Endothelial cell of umbilical vein (primary cell): ENCODE measurements around the gene HSD17B7. TPM values are rescaled to one million over a fixed set of nuclear protein-coding genes. Genes with fewer than 3 reads are reported as not detected.

Experiments
- BruUV-seq: library from RNA; stranded (reverse); fragments of 400-500 nt; replicated peaks from 2 replicates; lab custom pipeline; 2021; lab: Mats Ljungman, UMichigan
- CTCF ChIA-PET: fragments of 300-600, 350-600 bp; sonication (Branson Sonifier 250); formaldehyde crosslinking; loops from one replicate; lab custom pipeline; 2021; ENCODE audit warnings: antibody characterized with exemption, inconsistent platforms; lab: Charles Lee
- POLR2A ChIA-PET: fragments of 300-600, 350-600 bp; sonication (Branson Sonifier 250); formaldehyde crosslinking; loops from one replicate; lab custom pipeline; 2021; ENCODE audit warnings: antibody characterized with exemption, inconsistent platforms; lab: Charles Lee
- DNase-seq: peaks from one replicate; pipeline ENCODE4 v3.0.0-alpha.2; 2011; ENCODE audit warnings: low read depth, low spot score
- FAIRE-seq: peaks from 2 replicates; lab custom pipeline; 2011; peaks lifted over from hg19 to GRCh38; lab: Jason Lieb, UNC
- H2AFZ ChIP-seq: 2 replicates; pipeline ENCODE4 v1.6.0; 2012; ENCODE audit warnings: low read depth, low read length, control low read depth, inconsistent platforms
- H3K27ac ChIP-seq: 2 replicates; pipeline ENCODE4 v1.5.1; 2011; ENCODE audit warnings: low read depth, mild to moderate bottlenecking, control low read depth, low read length, moderate library complexity; ENCODE audit not compliant: insufficient read depth
- H3K27me3 ChIP-seq, 2 experiments: 2 replicates each; pipeline versions ENCODE4 v1.6.0 to v1.6.1; 2011; ENCODE audit warnings: low read length in 2 of 2, mixed read lengths in 1 of 2; ENCODE audit not compliant: control insufficient read depth in 2 of 2, insufficient read depth in 2 of 2
- H3K36me3 ChIP-seq, 2 experiments: 2 replicates in 1 of 2; 3 replicates in 1 of 2; pipeline ENCODE4 v1.5.1; 2011; ENCODE audit warnings: low read length in 2 of 2, mild to moderate bottlenecking in 1 of 2, moderate library complexity in 1 of 2; ENCODE audit not compliant: control insufficient read depth in 2 of 2, insufficient read depth in 2 of 2; ENCODE audit errors: extremely low read depth in 1 of 2
- H3K4me1 ChIP-seq: 3 replicates; pipeline ENCODE4 v1.5.1; 2011; ENCODE audit warnings: mild to moderate bottlenecking, low read length; ENCODE audit not compliant: control insufficient read depth, insufficient read depth; ENCODE audit errors: extremely low read depth
- H3K4me2 ChIP-seq: 2 replicates; pipeline ENCODE4 v1.6.1; 2011; ENCODE audit warnings: low read length, control low read depth, mixed read lengths; ENCODE audit not compliant: insufficient read depth
- H3K4me3 ChIP-seq, 3 experiments: fragments of 200-600 bp in 1 of 3; sonication (generic), shearing (Covaris generic) in 1 of 3; replicated peaks in 1 of 3; 2 replicates each; pipeline ENCODE4 v1.5.1; 2011 to 2016; ENCODE audit warnings: control low read depth in 3 of 3, low read length in 3 of 3, mild to moderate bottlenecking in 2 of 3, inconsistent platforms in 1 of 3, low read depth in 1 of 3, moderate library complexity in 1 of 3; ENCODE audit not compliant: insufficient read depth in 1 of 3
- H3K79me2 ChIP-seq: 2 replicates; pipeline ENCODE4 v1.6.0; 2012; ENCODE audit warnings: low read length, inconsistent platforms; ENCODE audit not compliant: control insufficient read depth, insufficient read depth
- H3K9ac ChIP-seq: replicated peaks from 2 replicates; pipeline ENCODE3; 2011; ENCODE audit warnings: low read length, control low read depth; ENCODE audit not compliant: insufficient read depth; ENCODE audit errors: extremely low read depth
- H3K9me1 ChIP-seq: replicated peaks from 3 replicates; pipeline ENCODE4 v1.6.0; 2011; ENCODE audit warnings: mild to moderate bottlenecking, low read length; ENCODE audit not compliant: control insufficient read depth, insufficient read depth; ENCODE audit errors: extremely low read depth
- H3K9me3 ChIP-seq: replicated peaks from 2 replicates; pipeline ENCODE4 v1.5.1; 2012; ENCODE audit warnings: low read length, inconsistent platforms; ENCODE audit not compliant: control insufficient read depth, insufficient read depth
- H4K20me1 ChIP-seq: replicated peaks from 2 replicates; pipeline ENCODE3; 2011; ENCODE audit warnings: mild to moderate bottlenecking, low read length; ENCODE audit not compliant: control insufficient read depth, insufficient read depth; ENCODE audit errors: extremely low read depth
- EZH2 ChIP-seq: IDR thresholded peaks from 2 replicates; pipeline ENCODE4 v1.6.1; 2012; ENCODE audit warnings: borderline replicate concordance, low read depth, mild to moderate bottlenecking, moderate library complexity, low read length, inconsistent platforms; ENCODE audit not compliant: severe bottlenecking
- FOS ChIP-seq: IDR thresholded peaks from 2 replicates; pipeline ENCODE4 v1.6.1; 2011; ENCODE audit warnings: mild to moderate bottlenecking, low read length, moderate library complexity, borderline replicate concordance; ENCODE audit not compliant: insufficient read depth
- GATA2 ChIP-seq: IDR thresholded peaks from 2 replicates; pipeline ENCODE4 v1.7.0; 2011; ENCODE audit warnings: low read depth, mild to moderate bottlenecking, moderate library complexity, mixed read lengths, low read length; ENCODE audit not compliant: insufficient read length, insufficient read depth
- POLR2A ChIP-seq: IDR thresholded peaks from 2 replicates; pipeline ENCODE4 v1.6.1; 2012; ENCODE audit warnings: low read depth, mild to moderate bottlenecking, control low read depth, low read length
- POLR2AphosphoS5 ChIP-seq: IDR thresholded peaks from 2 replicates; pipeline ENCODE4 v1.6.1; 2012; ENCODE audit warnings: low read depth, mild to moderate bottlenecking, control low read depth, low read length, moderate library complexity; ENCODE audit not compliant: insufficient read depth
- dilution Hi-C: fragments of 300-500 bp; cut with MboI; formaldehyde crosslinking; loops from one replicate; pipeline ENCODE4 v1.15.0; 2019; ENCODE audit warnings: low sequenced_read_pairs; ENCODE audit not compliant: extremely low pct_ligation_motif_present
- intact Hi-C: fragments of 100-400 bp; cut with micrococcal nuclease; formaldehyde crosslinking; loops from one replicate; pipeline ENCODE4 v1.10.0; 2022
- polyA plus RNA-seq, 4 experiments: library from polyadenylated mRNA; depleted of rRNA in 3 of 4; stranded (reverse) in 3 of 4; unstranded in 1 of 4; fragments of >200 nt; gene quantifications; 2 replicates each; pipeline versions ENCODE4 v1.2.1 to v1.2.3, GENCODE V29; 2011 to 2012; ENCODE audit warnings: missing spikeins in 1 of 4
- total RNA-seq: library from RNA; stranded (reverse); gene quantifications from 2 replicates; pipeline ENCODE4 v1.2.3, GENCODE V29; 2021
- TF ChIP-seq, protein P1 (sequence below): IDR thresholded peaks from 2 replicates; pipeline ENCODE4 v1.6.1; 2011; ENCODE audit not compliant: insufficient read depth, insufficient read length

Gene HSD17B7
- total and polyA plus RNA-seq, 2 donors (not counting 3 experiments of a cell fraction or from before 2014, with no cell fraction given) = 17.7 to 26.6 TPM

DNA sequence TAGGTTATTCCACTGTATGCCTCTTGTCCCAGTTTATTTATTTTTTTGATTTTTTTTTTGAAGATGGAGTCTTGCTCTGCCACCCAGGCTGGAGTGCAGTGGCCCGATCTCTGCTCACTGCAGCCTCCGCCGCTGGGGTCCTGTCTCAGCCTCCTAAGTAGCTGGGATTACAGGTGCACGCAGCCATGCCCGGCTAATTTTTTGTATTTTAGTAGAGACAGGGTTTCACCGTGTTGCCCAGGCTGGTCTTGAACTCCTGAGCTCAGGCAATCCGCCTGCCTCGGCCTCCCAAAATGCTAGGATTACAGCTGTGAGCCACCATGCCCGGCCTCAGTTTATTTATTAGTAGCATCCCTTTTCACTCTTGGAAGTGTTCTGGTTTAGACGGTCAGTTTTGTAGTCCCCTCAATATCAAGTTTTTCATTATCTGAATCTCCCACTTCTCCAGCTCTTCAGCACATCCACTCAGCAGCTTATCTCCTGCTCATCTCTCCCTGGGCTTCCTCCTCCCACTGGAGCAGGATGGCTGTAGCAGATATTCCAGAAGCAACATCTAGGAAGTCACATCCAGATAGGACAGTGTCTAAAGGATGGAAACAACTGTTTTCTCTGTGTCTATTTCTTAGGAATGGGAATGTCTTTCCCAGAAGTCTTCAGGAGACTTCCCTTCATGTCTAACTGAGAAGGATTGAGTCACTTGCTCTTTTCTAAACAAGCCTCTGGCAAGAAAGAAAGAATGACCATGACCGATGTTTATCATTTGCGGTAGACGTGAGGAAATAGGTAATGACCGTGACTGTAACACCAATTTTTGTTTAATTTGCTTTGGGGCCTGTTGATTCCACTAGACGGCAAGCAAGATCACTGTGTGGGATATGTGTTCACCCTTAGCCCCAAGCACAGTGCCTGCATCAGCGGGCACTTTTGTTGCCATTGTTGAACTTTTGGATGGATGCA, 56.0 kb downstream of the HSD17B7 start:
- H3K4me1 ChIP-seq = no peaks in the 10 kb centered on the region
- TF ChIP-seq, protein P1, sequence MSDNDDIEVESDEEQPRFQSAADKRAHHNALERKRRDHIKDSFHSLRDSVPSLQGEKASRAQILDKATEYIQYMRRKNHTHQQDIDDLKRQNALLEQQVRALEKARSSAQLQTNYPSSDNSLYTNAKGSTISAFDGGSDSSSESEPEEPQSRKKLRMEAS = no peak
- TF ChIP-seq POLR2A = no peak
- TF ChIP-seq POLR2AphosphoS5 = no peak
- TF ChIP-seq FOS = no peak
- TF ChIP-seq GATA2 = no peak
- TF ChIP-seq EZH2 = no peak
- no peak for FAIRE-seq
- ChIA-PET CTCF (interaction anchor here (0.6 to 4.7 kb wide), 14 partner anchors 18 to 1940 kb away, joined by 3 to 129 read pairs (median 3); partner anchors contain the start of genes RGS4 and RGS5), POLR2A (no interaction called here)
- no peaks in the 10 kb centered on the region for H4K20me1 ChIP-seq
- DNase-seq = no peak
- intact Hi-C loops = loop anchor here (10.0 kb wide), 1 partner anchor 688 kb away; no protein-coding TSS in a partner anchor
- no peak overlapping the region for H2AFZ ChIP-seq
- dilution Hi-C loops = no loop called here
- no peak overlapping the region for H3K4me3 ChIP-seq
- BruUV-seq = no TSS peak
- H3K9me3 ChIP-seq = no peaks in the 10 kb centered on the region
- H3K9ac ChIP-seq = no peak overlapping the region
- no peak overlapping the region for H3K27ac ChIP-seq
- no peaks in the 10 kb centered on the region for H3K79me2 ChIP-seq
- no peak overlapping the region for H3K4me2 ChIP-seq
- H3K36me3 ChIP-seq = no peaks in the 10 kb centered on the region
- no peaks in the 10 kb centered on the region for H3K9me1 ChIP-seq
- H3K27me3 ChIP-seq = no peaks in the 10 kb centered on the region
